T-helper 22 cell (primary cell): ENCODE data around the gene PPP6C.
"Not testable (repeated sequence)": the region's sequence is repeated elsewhere in the genome, so short reads cannot be mapped to it uniquely, and the experiment has no call there.

ENCODE experiments used
- DNase-seq: peaks from one replicate; pipeline ENCODE4 v3.0.0-alpha.2; 2020; ENCODE audit warnings: low read depth

The PPP6C gene

GRCh38 chr9:125181756-125182155, 7.8 kb downstream of the PPP6C start:
- not testable (repeated sequence) for DNase-seq

GRCh38 chr9:125180876-125181275, 8.7 kb downstream of the PPP6C start:
- DNase-seq, result no peak

- DNase-seq, result not testable (repeated sequence)
Observed at GRCh38 chr9:125179776-125180175, 9.8 kb downstream of the PPP6C start.

DNA sequence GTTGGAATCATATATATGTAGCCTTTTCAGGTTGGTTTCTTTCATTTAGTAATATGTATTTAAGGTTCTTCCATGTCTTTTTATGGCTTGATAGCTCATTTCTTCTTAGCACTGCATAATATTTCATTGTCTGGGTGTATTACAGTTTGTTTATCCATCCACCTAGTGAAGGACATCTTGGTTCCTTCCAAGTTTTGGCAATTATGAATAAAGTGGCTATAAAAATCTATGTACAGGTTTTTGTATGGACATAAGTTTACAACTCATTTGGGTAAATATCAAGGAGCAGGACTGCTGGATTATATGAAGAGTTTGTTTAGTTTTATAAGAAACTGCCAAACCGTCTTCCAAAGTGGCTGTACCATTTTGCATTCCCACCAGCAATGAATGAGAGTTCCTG, 11.7 kb downstream of the PPP6C start:
- DNase-seq, result no peak

- no peak for DNase-seq
Observed at GRCh38 chr9:125176636-125177035, 13.0 kb downstream of the PPP6C start.

- DNase-seq, result no peak
Observed at GRCh38 chr9:125172031-125172755, 17.4 kb downstream of the PPP6C start.

- no peak for DNase-seq
Observed at GRCh38 chr9:125169895-125170294, 19.7 kb downstream of the PPP6C start.

- no peak for DNase-seq
Observed at GRCh38 chr9:125166762-125167161, 22.8 kb downstream of the PPP6C start.

DNA sequence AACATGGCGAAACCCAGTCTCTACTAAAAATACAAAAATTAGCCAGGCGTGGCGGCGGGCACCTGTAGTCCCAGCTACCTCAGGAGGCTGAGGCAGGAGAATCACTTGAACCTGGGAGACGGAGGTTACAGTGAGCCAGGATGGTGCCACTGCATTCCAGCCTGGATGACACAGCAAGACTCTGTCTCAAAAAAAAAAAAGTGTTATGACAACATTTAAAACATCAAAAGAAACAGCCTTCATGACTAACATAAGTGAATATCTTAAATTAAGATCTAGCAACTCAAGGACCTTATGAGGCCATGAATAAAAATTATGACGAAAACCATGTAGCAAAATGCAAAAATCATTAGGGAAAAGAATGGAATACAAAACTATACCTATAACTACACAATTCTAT, 26.7 kb downstream of the PPP6C start:
- DNase-seq, result not testable (repeated sequence)

DNA sequence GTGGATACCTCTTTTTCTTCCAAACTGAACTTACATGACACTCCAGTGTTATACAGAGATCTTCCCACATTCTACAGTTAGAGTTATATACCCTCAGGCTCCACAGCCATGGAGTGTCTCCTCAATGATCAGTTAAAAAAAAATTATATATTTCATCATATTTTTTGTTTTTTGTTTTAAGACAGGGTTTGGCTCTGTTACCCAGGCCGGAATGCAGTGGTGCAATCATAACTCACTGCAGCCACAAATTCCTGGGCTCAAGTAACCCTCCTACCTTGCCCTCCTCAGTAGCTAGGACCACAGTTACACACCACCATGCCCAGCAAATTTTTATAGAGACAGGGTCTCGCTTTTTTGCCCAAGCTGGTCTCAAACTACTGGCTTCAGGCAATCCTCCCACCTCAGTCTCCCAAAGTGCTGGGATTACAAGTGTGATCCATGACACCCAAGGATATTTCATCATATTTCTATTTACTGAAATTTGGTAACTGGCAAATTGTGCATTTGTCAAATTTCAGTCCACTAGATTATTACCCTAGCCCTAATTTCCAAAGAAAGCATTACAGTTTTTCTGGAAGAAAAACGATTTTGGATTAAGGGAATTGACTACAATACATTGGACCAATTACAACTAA, 28.2 kb downstream of the PPP6C start:
- no peak for DNase-seq

- DNase-seq, result no peak
Observed at GRCh38 chr9:125160750-125161149, 28.9 kb downstream of the PPP6C start.

- no peak for DNase-seq
Observed at GRCh38 chr9:125156551-125156950, 33.1 kb downstream of the PPP6C start.

DNA sequence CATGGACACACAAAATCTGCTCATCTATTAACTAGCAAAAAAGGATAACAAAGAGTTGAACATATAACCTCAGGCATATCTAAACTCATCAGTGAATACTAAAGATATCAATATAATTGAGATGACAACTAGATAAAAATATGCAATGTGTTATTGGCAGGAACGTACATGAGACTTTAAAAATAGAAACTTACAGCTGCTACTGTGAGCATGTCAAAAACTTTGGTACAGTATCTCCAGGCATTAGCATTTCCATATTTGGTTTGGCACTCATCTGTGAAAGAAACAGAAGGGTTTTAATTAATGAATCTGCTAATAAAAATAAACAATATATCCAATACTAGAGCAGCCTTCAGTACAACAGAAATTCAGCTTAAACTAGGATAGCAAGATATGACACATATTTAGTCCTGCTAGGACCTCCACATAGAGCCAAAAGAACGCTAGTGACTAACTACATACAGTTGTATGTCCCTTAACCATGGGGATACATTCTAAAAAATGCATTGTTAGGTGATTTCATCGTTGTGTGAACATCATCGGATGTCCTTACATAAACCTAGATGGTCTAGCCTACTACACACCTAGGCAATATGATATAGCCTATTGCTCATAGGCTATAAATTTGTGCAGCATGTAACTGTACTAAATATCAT, 35.8 kb downstream of the PPP6C start:
- DNase-seq, result no peak

- no peak for DNase-seq
Observed at GRCh38 chr9:125151730-125152129, 37.9 kb downstream of the PPP6C start.

DNA sequence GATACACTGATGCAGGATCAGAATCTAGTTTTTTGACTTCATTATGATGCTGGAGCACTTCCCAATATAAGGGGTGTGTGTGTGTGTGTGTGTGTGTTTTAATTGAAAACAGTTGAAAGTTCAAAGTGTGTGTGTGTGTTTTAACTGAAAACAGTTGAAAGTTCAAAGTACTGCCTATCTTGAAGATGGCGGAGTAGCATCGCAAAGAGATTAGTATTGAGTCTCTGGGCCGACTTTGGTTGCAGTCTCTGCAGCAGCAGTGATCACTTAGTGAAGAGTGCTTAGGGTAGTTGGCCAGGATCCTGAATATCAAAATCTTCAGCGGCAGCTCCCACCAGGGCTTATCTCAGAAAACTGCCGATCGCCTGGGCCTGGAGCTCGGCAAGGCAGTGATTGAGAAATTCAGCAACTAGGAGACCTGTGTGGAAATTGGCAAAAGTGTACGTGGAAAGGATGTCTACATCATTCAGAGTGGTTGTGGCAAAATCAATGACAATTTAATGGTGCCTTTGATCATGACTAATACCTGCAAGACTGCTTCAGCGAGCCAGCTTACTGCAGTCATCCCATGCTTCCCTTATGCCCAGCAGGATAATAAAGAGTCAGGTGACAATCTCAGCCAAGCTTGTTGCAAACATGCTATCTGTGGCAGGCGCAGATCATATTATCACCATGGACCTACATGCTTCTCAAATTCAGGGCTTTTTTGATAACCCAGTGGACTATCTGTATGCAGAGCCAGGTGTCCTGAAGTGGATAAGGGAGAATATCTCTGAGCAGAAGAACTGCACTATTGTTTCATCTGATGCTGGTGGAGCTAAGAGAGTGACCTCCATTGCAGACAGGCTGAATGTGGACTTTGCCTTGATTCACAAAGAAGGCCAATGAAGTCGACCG, 39.0 kb downstream of the PPP6C start:
- DNase-seq, result no peak

- no peak for DNase-seq
Observed at GRCh38 chr9:125147401-125147951, 42.1 kb downstream of the PPP6C start.

- no peak for DNase-seq
Observed at GRCh38 chr9:125146247-125146646, 43.4 kb downstream of the PPP6C start.

DNA sequence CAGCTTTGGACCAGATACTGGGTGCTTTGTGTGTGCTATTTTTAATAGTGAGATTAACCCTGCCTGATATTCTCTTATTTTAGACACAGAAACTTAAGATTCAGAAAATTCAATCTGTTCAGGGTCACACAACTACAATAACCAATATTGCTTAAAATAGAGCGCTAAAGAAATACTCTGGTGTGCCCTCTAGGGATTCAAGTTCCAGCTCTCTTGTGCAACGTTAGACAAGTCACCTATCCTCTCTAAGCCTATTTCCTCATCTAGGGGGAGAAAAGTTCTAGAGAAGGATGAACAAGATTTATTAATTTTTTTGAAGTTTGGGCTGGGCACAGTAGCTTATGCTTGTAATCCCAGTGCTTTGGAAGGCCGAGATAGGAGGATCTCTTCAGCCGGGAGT, 44.2 kb downstream of the PPP6C start:
- no peak for DNase-seq

DNA sequence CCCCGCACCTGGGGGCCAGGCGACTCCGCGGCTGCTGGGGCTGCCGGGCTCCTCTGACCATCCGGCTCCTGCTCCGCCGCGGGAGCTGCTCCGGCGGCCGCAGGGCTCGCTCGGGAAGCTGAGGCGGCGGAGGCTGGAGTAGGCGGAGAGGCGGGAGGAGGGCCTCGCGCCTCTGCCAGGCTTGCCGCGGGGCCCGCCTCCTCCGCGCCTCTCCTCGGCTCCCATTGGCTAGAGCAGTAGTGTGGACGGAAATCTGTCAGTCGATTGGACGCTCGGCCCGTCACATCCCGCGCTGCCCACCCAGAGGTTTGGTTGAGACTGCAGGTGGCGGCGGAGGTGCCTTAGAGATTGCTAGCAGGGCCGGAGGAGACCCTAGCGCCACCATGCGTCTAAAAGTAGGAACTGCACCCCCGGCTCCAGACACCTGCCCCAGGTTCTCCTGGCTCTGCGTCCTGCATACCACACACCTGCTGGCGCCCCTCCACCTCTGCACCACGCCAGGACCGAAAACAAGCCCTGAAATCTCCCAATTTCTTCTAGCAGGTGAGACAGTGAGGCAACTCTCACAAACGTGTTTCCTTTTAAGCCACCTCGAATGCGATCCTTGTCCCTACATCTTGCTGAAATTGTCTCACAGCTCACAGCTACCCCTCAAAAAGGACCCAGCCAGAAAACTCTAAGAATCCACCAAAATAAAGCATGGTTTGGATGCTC, 46.1 kb downstream of the PPP6C start, which contains the start of gene SCAI:
TSS of gene SCAI (minus strand) at position 152 of the 714 bp plus-strand sequence. CDS start at position 61, 91 bp downstream.
- DNase-seq, result peak; percentile 98

DNA sequence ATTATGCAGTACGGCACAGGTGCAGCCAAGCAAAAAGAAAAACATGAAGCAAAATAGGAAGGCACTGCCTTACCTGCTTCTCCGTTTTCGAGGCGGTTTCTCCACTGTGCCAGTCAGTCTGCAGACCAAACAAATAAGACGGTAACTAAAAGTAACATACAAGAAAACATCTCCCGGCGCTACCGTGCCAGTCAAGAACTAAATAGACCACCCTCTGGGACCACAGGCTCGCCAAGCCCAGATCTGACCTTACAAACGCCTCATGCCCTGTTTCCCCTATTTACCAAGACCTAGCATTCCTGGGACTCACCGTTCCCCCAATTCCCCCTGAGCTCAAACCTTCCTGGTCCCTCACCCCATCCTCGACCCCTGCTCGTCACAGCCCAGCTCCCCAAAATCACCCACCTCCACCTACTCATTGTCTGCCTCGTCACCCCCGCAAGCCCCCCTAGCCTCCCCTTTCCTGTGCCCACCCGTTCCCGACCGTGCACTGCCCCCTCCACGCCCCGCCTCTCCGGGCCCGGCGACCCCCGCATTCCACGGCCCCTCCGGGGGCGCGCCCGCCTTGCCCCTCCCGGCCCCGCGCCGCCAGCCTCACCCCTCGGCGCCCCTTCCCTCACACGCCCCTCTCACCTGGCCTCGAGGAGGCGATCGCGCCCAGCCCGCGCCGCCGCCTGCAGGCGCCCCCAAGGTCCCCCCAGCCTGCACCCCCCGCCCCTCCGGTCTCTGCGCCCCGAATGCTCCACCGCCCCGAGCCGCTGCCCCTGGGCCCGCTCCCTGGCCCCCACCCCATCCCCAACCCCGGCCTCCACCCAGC, 46.8 kb downstream of the PPP6C start:
- peak; percentile 9 for DNase-seq
